ENCODE results near the gene MT1B.

MT1B gene

DNA sequence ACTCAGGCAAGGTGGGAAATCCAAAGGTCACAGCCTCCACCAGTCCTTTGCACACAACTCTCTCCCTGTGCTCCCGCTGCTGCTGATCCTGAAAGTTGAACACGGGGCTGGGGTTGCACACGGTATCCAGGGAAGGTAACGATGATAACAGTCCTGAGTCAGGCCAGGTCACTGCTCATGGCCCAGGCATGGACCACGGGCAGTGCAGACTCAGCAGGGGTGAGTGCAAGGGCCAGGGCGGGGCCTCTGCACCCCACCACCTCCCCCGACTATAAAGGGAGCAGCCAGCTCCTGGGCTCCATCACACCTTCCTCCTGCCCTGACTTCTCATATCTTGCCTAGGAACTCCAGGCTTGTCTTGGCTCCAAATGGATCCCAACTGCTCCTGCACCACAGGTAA, at the start of gene MT1B:
TSS of gene MT1B (plus strand) at position 301 of the 400 bp plus-strand sequence. CDS start at position 369, 68 bp downstream.
- Histone ChIP-seq H3K36me3 (ENCODE audit: control insufficient read depth, insufficient read depth, low read length) (no peaks in the 10 kb centered on the region), H3K4me3 (ENCODE audit: low read length) (no peak within 1 kb of the TSS), H3K27ac (ENCODE audit: low read depth, low read length) (no peak within 1 kb of the TSS), H3K9ac (ENCODE audit: low read length) (no peak within 1 kb of the TSS), H3K27me3 (ENCODE audit: control insufficient read depth, insufficient read depth, low read length) (peaks cover 3% of the 10 kb centered on the region), H3K4me1 (ENCODE audit: control insufficient read depth, insufficient read depth, low read length) (no peaks in the 10 kb centered on the region)

DNA sequence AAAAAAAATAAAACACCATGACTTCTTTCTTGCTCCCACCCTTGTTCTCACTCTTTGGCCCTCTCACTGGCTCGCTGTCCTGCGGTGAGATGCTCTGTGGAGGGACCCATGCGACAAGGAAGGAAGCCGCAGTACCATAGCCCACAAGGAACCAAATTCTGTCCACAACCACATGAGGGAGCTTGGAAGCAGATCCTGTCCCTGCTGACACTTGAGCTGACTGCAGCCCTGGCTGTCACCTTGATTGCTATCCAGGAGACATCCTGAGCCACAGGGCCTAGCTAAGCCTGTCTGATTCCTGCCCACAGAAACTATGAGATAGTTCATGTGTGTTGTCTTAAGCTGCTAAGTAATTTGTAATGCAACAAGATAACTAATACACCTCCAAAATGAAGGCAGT, 48.1 kb upstream of the MT1B start:
- no peak overlapping the region for H3K27ac ChIP-seq (ENCODE audit: low read depth, low read length)
- H3K4me1 ChIP-seq (ENCODE audit: control insufficient read depth, insufficient read depth, low read length), result peaks cover 12% of the 10 kb centered on the region
- no peak overlapping the region for H3K9ac ChIP-seq (ENCODE audit: low read length)
- H3K36me3 ChIP-seq (ENCODE audit: control insufficient read depth, insufficient read depth, low read length), result no peaks in the 10 kb centered on the region
- H3K27me3 ChIP-seq (ENCODE audit: control insufficient read depth, insufficient read depth, low read length), result peaks cover 3% of the 10 kb centered on the region
- no peak overlapping the region for H3K4me3 ChIP-seq (ENCODE audit: low read length)

DNA sequence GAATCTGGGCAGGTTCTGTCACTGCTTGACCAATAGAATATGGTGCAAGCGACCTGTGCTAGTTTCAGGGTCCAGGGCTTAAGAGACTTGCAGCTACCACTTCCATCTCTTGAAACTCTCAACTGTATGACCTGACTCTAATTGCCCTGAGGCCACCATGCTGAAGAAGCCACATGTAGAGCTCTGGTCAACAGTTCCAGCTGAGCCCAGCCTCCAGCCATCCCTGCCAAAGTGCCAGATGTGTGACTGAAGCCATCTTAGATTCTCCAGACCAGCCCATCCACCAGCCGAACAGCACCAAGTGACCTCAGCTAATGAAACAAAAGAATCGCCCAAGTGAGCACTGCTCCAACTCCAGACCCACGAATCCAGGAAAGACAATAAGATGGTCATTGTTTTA, 46.7 kb upstream of the MT1B start:
- H3K36me3 ChIP-seq (ENCODE audit: control insufficient read depth, insufficient read depth, low read length), result no peaks in the 10 kb centered on the region
- no peak overlapping the region for H3K27ac ChIP-seq (ENCODE audit: low read depth, low read length)
- peaks cover 3% of the 10 kb centered on the region for H3K27me3 ChIP-seq (ENCODE audit: control insufficient read depth, insufficient read depth, low read length)
- no peak overlapping the region for H3K4me3 ChIP-seq (ENCODE audit: low read length)
- H3K9ac ChIP-seq (ENCODE audit: low read length), result no peak overlapping the region
- peaks cover 12% of the 10 kb centered on the region for H3K4me1 ChIP-seq (ENCODE audit: control insufficient read depth, insufficient read depth, low read length)

DNA sequence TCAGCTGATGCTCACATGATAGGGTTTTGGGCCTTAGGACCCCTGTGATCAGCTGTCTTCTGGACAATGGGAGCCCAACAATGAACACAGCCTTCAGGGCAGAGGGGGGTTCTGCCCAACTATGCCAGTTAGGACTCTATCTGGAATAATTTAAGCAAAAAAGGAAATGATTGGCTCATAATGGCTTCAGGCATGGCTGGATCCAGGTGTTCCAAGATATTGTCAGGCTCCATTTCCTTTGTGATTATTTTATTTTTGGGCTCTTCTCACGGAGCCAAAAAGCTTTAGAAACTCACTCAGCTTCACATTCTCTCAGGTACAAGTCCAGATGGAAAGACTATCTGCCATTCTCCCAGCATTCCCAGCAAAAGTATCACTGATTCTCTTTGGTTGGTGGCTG, 46.2 kb upstream of the MT1B start:
- no peak overlapping the region for H3K9ac ChIP-seq (ENCODE audit: low read length)
- H3K27me3 ChIP-seq (ENCODE audit: control insufficient read depth, insufficient read depth, low read length), result peaks cover 1% of the 10 kb centered on the region
- H3K4me3 ChIP-seq (ENCODE audit: low read length), result no peak overlapping the region
- H3K4me1 ChIP-seq (ENCODE audit: control insufficient read depth, insufficient read depth, low read length), result peaks cover 16% of the 10 kb centered on the region
- H3K27ac ChIP-seq (ENCODE audit: low read depth, low read length), result no peak overlapping the region
- H3K36me3 ChIP-seq (ENCODE audit: control insufficient read depth, insufficient read depth, low read length), result no peaks in the 10 kb centered on the region

DNA sequence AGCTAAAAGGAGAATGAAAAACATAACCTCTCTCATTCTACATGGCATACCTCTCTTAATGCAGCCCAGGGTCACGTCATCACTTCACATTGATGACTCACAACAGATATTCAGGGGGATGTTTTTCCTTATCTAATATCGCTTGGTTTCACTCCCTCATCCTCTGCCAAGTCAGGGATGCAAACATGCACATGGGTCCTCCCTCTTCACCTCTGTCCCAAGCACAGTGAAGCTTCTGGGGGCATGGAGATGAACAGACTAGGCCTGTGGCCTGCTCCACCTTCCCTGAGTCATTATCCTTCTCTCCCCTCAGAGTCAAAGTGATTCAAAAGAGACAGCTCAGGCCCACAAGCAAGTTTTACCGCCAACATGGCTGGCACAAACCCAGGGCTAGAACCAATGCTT, 45.6 kb upstream of the MT1B start:
- Histone ChIP-seq H3K9ac (ENCODE audit: low read length) (no peak overlapping the region), H3K4me1 (ENCODE audit: control insufficient read depth, insufficient read depth, low read length) (peaks cover 16% of the 10 kb centered on the region), H3K36me3 (ENCODE audit: control insufficient read depth, insufficient read depth, low read length) (no peaks in the 10 kb centered on the region), H3K27ac (ENCODE audit: low read depth, low read length) (peak overlapping the region; percentile 88), H3K27me3 (ENCODE audit: control insufficient read depth, insufficient read depth, low read length) (no peaks in the 10 kb centered on the region), H3K4me3 (ENCODE audit: low read length) (no peak overlapping the region)

DNA sequence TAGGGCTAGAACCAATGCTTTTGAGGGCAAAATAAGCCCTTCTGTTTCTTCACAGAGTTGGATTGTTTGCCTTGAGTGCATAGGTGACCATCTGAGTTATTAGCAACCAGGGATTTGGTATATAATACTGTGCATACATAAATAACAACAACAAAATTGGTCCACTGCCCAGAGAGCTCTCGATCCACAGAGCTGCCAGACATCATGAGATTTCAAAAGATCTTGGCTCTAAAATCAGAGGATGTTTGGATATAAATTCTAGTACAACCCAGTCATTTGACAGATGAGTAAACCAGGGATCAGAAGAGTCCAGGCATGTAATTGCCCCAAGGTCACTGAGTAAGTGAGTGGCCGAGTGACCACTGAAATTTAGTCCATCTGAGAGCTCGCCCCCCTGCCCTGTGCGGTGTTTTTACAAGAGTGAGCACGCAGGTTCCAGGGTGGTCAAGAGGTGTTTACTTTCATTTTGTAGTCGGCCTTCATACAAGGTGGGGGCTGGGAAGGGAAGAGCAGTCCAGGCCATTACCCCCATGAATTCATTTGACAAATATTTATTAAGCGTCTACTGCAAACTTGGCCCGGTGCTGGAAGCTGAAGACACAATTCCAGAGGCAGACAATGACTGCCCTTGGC, 45.1 kb upstream of the MT1B start:
- Histone ChIP-seq H3K27me3 (ENCODE audit: control insufficient read depth, insufficient read depth, low read length) (no peaks in the 10 kb centered on the region), H3K9ac (ENCODE audit: low read length) (no peak overlapping the region), H3K4me1 (ENCODE audit: control insufficient read depth, insufficient read depth, low read length) (peaks cover 16% of the 10 kb centered on the region), H3K27ac (ENCODE audit: low read depth, low read length) (peak overlapping the region; percentile 88), H3K4me3 (ENCODE audit: low read length) (peak overlapping the region; percentile 16), H3K36me3 (ENCODE audit: control insufficient read depth, insufficient read depth, low read length) (no peaks in the 10 kb centered on the region)

DNA sequence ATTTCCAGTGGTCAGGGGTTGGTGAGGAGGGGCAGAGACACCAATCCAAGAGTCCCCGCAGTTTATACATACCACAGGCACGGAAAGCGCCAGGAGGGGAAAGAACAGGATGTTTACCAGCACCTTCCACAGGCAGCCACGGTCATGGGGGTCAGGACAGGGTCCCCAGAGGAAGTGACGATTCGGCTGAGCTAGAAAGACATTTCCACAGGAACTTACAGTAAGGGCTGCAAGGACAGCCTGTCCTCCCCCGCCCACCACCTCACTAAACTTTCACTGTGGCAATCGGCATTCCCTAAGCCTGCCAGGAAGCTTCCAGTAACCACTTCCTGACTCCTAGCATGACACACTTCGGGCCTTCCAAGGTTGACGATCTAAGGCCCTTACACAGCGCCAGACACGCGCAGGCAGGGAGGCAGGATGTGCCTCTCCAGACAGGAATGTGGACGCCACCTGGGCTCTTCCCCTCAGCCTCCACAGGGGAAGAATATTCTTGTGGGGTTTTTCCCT, 44.5 kb upstream of the MT1B start:
- Histone ChIP-seq H3K9ac (ENCODE audit: low read length) (no peak overlapping the region), H3K4me3 (ENCODE audit: low read length) (peak overlapping the region; percentile 16), H3K36me3 (ENCODE audit: control insufficient read depth, insufficient read depth, low read length) (no peaks in the 10 kb centered on the region), H3K27me3 (ENCODE audit: control insufficient read depth, insufficient read depth, low read length) (no peaks in the 10 kb centered on the region), H3K27ac (ENCODE audit: low read depth, low read length) (peak overlapping the region; percentile 88), H3K4me1 (ENCODE audit: control insufficient read depth, insufficient read depth, low read length) (peaks cover 16% of the 10 kb centered on the region)

DNA sequence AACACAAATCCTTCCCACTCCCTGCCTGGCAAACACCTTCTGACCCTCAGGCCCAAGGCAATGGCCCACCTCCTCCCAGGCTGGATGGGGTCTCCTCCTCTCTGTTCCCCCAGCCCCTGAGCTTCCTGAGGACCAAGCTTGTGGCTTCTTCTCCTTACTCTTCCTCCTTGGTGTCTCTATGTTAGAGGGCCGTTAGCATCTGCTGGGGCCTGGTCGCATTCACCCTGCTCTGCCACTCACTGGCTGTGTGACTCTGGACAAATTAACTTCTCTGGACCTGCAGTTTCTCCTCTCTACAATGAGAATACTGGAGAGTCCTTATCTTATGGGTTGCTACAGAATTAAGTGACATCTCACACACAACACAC, 44.0 kb upstream of the MT1B start:
- Histone ChIP-seq H3K9ac (ENCODE audit: low read length) (peak overlapping the region; percentile 1), H3K4me1 (ENCODE audit: control insufficient read depth, insufficient read depth, low read length) (peaks cover 16% of the 10 kb centered on the region), H3K4me3 (ENCODE audit: low read length) (peak overlapping the region; percentile 38), H3K36me3 (ENCODE audit: control insufficient read depth, insufficient read depth, low read length) (no peaks in the 10 kb centered on the region), H3K27ac (ENCODE audit: low read depth, low read length) (peak overlapping the region; percentile 88), H3K27me3 (ENCODE audit: control insufficient read depth, insufficient read depth, low read length) (no peaks in the 10 kb centered on the region)

DNA sequence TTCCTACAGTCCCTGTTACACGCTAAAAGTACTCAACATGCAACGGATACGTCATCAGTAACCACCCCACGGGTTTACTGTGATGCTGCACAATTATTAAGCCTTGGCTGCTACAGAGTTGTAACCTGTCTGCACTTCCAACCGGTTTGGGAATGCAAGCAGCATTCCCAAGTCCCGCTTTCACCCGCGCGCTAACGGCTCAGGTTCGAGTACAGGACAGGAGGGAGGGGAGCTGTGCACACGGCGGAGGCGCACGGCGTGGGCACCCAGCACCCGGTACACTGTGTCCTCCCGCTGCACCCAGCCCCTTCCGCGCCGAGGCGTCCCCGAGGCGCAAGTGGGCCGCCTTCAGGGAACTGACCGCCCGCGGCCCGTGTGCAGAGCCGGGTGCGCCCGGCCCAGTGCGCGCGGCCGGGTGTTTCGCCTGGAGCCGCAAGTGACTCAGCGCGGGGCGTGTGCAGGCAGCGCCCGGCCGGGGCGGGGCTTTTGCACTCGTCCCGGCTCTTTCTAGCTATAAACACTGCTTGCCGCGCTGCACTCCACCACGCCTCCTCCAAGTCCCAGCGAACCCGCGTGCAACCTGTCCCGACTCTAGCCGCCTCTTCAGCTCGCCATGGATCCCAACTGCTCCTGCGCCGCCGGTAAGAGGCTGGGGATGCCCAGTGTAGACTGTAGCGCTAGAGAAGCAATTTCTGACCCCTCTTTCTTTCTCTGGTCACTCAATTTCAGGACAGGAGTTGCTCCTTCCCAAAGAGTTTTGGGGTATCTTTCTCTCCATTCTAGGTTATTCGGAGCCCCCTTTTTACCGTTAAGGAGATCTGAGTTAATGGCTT, 43.4 kb upstream of the MT1B start, which contains the start of gene MT2A:
TSS of gene MT2A (plus strand) at position 542 of the 833 bp plus-strand sequence. CDS start at position 614, 72 bp downstream.
- Histone ChIP-seq H3K9ac (ENCODE audit: low read length) (peak within 1 kb of the TSS; percentile 74), H3K4me1 (ENCODE audit: control insufficient read depth, insufficient read depth, low read length) (peaks cover 16% of the 10 kb centered on the region), H3K27me3 (ENCODE audit: control insufficient read depth, insufficient read depth, low read length) (no peaks in the 10 kb centered on the region)

DNA sequence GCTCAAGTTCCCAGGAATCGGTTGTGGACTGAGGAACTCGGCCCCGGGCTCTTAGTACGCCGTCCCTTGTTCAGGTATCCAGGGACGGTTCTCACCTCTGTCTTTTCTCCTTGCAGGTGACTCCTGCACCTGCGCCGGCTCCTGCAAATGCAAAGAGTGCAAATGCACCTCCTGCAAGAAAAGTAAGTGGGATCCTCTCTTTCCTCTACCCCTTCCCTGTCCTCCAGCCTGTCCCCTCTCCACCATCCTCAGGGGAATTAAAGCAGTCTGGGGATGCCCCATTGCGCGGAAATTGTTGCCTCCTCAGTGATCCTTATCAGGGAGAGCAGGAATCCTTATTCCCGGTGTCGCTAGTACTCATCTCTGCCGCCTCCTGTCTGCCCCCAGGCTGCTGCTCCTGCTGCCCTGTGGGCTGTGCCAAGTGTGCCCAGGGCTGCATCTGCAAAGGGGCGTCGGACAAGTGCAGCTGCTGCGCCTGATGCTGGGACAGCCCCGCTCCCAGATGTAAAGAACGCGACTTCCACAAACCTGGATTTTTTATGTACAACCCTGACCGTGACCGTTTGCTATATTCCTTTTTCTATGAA, 42.7 kb upstream of the MT1B start:
- H3K9ac ChIP-seq (ENCODE audit: low read length), result peak overlapping the region; percentile 74
- peak overlapping the region; percentile 75 for H3K27ac ChIP-seq (ENCODE audit: low read depth, low read length)
- H3K27me3 ChIP-seq (ENCODE audit: control insufficient read depth, insufficient read depth, low read length), result no peaks in the 10 kb centered on the region
- no peaks in the 10 kb centered on the region for H3K36me3 ChIP-seq (ENCODE audit: control insufficient read depth, insufficient read depth, low read length)
- peaks cover 16% of the 10 kb centered on the region for H3K4me1 ChIP-seq (ENCODE audit: control insufficient read depth, insufficient read depth, low read length)
- peak overlapping the region; percentile 86 for H3K4me3 ChIP-seq (ENCODE audit: low read length)

More for the DNA sequence above, 43.4 kb upstream of the MT1B start, which contains the start of gene MT2A:
- H3K36me3 ChIP-seq (ENCODE audit: control insufficient read depth, insufficient read depth, low read length), result no peaks in the 10 kb centered on the region
- peak within 1 kb of the TSS; percentile 88 for H3K27ac ChIP-seq (ENCODE audit: low read depth, low read length)
- H3K4me3 ChIP-seq (ENCODE audit: low read length), result peak within 1 kb of the TSS; percentile 86

DNA sequence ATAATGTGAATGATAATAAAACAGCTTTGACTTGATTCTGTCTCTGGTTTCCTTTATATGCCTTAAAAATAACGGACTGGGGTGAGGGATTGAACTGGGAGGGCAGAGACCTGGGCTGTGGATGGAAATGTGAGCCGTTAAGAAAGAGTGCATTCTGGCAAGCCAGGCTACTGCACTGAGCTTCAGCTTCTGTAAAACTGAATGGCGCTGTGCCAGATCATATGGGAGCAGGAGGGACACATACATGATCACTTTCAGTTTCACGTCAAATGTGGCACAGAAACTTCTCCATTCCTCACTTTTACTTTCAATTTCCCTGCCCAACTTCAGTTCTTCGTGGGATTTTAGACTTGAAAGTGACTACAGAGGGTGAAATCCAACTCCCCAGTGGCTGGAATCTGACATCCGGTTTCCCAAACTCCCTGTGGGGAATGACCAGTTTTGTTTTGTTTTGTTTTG, 42.2 kb upstream of the MT1B start:
- peaks cover 16% of the 10 kb centered on the region for H3K4me1 ChIP-seq (ENCODE audit: control insufficient read depth, insufficient read depth, low read length)

DNA sequence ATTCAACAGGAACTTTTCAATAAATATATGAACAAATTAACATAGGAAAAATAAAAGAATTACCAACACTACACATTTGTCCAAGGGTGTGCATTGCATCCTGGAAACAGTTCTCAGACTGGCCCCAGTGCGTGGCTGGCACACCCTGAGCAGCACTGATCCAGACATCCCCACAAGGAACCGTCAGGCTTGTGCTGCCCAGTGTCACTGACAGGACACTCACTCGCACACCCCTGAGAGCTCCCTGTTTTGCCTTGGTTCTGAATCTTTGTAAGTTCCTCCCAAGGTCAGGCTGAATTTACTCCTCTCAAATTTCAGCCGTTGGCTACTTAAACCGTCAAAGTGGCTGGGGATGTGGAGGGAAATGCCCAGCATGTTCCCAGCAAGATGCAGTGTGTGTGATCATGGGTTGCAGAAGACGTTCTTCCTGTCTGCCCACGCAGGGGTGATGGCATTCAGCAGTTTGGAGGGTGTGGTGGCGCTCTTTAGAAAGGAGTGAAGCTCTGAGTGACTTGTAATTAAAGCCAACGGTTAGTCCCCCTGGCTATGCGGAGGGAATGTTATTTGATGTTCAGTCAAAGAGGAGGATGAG, 41.6 kb upstream of the MT1B start:
- Histone ChIP-seq H3K4me3 (ENCODE audit: low read length) (peak overlapping the region; percentile 31), H3K4me1 (ENCODE audit: control insufficient read depth, insufficient read depth, low read length) (peaks cover 16% of the 10 kb centered on the region), H3K36me3 (ENCODE audit: control insufficient read depth, insufficient read depth, low read length) (no peaks in the 10 kb centered on the region), H3K27ac (ENCODE audit: low read depth, low read length) (peak overlapping the region; percentile 75), H3K9ac (ENCODE audit: low read length) (peak overlapping the region; percentile 5), H3K27me3 (ENCODE audit: control insufficient read depth, insufficient read depth, low read length) (no peaks in the 10 kb centered on the region)

More for the DNA sequence above, 42.2 kb upstream of the MT1B start:
- no peaks in the 10 kb centered on the region for H3K27me3 ChIP-seq (ENCODE audit: control insufficient read depth, insufficient read depth, low read length)
- H3K4me3 ChIP-seq (ENCODE audit: low read length), result peak overlapping the region; percentile 86
- no peak overlapping the region for H3K9ac ChIP-seq (ENCODE audit: low read length)
- H3K36me3 ChIP-seq (ENCODE audit: control insufficient read depth, insufficient read depth, low read length), result no peaks in the 10 kb centered on the region
- peak overlapping the region; percentile 75 for H3K27ac ChIP-seq (ENCODE audit: low read depth, low read length)

Measured in rectal smooth muscle tissue (tissue), 1 donor.